ENCODE data around the gene TRIP12.
"Not testable (repeated sequence)": the region's sequence is repeated elsewhere in the genome, so short reads cannot be mapped to it uniquely, and the experiment has no call there.

The TRIP12 gene

DNA sequence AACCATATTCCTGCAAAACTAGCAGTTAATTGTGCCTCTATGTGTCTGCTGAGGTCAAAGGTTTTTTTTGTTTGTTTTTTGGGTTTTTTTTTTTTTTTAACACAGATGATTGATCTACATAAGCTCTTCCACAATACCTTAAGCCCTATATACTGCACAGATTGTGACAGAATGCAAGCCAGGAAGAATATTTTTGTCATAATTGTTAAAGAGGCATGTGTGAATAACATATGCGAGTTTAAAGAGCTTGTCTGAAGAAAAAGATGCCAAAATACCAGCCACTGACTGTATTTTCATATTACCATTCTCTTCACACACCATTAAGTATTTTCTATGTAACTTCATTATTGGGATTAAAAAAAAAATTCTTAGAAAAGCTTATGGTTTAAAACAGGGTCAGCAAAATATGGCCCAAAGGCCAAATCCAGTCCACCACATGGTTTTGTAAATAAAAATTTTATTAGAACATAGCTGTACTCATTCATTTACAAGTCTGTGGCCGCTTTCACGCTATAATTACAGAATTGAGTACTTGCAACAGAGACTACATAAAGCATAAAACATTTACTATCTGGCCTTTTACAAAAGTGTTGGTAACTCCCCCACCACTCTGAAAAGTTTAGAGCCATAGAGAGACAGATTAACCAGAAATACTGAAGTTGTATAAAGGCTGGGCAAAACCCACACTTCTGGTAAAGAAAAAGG lies 89.9 kb downstream of the TRIP12 start:
- DNase-seq (ENCODE audit: low read depth), result no peak

DNA sequence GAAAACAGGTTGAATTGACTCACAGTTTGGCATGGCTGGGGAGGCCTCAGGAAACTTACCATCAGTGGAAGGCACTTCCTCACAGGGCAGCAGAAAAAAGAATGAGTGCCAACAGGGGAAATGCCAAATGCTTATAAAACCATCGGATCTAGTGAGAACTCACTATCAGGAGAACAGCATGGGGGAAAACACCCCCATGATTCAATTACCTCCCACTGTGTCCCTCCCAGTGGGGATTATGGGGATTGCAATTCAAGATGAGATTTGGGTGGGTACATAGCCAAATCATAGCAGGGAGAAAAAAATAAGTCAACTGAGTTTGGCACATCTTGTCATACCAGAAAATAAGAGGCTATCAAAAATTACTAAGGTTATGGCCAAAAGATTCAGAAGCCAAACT lies 96.3 kb downstream of the TRIP12 start:
- no peak for DNase-seq (ENCODE audit: low read depth)

DNA sequence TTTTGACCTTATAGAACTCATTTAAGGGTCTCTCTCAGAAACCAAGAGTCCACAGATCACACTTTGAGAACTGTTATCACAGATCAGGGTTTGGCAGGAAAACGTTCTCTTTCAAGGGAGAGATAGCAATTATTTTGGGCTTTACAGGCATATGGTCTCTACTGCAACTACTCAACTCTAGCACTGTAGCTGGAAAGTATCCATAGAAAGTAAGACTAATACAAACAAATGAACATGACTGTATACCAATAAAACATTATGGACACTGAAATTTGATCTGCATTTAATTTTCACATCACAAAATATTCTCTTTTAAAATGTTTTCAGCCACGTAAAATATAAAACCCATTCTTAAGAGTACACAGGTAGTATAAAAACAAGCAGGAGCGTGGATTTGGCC lies 100.5 kb downstream of the TRIP12 start:
- no peak for DNase-seq (ENCODE audit: low read depth)

DNA sequence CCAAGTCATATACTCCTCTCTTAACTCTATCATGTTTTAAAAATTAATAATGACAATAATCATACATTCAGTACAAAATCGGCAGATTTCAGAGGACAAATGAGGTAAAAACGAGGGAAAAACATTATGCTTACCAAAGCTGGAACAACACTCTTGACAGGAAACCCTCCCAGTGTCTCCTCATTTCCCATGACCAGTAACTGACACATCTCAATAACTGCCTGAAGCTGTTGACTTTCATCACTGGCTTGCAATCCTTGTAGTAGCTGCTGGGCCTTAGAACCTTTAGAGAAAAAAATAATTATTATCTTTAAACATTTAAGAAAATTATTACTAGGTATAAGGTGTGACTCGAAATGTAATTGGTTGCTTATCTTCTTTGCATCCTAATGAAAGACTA lies 103.6 kb downstream of the TRIP12 start:
- no peak for DNase-seq (ENCODE audit: low read depth)

DNA sequence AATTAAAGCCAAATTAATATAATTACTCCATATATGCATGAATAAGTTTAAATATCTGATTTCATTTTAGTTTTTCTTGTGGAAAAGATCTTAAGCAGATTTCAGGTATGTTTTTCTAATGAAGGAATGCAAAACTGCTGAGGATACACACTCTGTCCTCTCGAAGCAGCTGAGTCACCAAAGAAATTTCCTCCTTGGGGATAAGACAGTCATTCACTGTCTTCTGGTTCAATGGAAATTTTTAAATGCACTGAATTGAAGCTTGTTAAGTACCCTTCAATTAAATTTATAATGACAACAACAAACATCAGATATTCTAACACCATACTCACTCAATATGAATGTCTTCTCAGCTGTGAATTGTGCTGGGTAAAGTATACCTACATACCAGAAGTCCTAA lies 106.0 kb downstream of the TRIP12 start:
- peak; percentile 72 for DNase-seq (ENCODE audit: low read depth)

DNA sequence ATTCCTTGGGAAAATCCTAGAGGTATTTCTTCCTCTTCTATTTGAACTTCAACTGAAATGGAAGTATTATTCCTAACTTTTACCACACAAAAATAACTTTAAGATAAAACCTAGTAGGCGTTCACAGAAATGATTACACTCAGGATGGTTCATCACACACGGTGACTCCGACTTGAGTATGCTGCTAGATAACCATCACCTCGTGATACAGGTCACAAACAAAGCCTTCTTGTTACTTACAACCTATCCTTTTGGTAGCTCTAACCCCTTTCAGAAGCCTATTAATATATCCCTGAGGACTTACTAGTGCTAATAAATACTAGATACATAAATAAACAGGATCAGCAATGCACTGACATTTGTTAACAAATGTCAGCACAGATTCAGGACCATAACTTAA lies 106.5 kb downstream of the TRIP12 start:
- DNase-seq (ENCODE audit: low read depth), result peak; percentile 45

DNA sequence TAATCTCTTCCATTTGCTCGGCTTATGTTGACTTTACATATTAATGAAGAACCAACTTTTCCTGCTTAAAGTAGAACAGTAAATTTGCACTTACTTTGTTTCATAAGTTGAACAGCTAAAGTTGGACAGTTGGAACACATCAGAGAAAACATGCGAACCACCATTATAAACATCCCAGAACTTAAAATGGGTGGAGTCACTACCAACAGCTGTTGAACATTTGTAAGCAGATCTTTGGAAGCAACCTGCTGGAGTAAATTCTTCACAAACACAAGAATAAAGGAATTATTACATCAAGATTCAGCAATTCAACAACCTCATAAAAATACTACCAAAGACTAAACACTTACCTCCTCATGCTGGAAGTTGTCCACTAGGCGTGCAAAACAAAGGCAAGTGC lies 111.0 kb downstream of the TRIP12 start:
- no peak for DNase-seq (ENCODE audit: low read depth)

DNA sequence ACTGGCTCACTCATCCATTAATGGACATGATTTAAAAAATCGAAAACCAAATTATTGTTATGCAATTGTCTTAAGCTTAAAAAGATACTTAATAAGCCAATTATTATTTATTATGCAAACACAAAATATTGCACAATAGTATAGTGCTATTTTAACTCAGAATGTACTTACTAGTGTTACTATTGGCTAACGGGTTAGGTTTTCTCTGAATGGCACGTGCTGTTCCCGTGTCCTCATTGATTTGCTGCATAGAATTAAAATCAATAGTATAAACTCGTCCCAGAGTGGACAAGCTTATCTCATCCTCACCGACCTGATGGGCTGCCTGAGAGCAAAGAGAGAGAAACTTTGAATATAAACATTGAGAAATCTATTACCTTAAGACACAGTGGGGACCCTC lies 116.2 kb downstream of the TRIP12 start:
- no peak for DNase-seq (ENCODE audit: low read depth)

DNA sequence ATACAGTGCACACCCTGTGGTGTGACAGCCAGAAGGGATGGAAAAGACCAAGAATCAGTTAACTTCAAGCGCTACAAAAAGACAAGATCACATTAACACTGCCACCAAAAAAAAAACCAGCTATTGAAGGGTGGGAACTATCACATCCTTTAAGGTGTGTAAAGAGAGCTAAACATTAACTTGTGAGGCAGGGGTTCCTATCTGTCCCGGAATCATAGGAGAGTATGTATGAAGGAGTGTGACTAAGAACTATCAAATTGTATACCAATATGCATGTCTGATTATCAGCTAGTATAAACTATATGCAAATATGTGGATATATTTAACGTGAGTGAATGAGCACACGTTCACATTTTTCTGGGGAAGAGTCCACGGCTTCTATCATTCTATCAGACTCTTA lies 119.0 kb downstream of the TRIP12 start:
- no peak for DNase-seq (ENCODE audit: low read depth)

DNA sequence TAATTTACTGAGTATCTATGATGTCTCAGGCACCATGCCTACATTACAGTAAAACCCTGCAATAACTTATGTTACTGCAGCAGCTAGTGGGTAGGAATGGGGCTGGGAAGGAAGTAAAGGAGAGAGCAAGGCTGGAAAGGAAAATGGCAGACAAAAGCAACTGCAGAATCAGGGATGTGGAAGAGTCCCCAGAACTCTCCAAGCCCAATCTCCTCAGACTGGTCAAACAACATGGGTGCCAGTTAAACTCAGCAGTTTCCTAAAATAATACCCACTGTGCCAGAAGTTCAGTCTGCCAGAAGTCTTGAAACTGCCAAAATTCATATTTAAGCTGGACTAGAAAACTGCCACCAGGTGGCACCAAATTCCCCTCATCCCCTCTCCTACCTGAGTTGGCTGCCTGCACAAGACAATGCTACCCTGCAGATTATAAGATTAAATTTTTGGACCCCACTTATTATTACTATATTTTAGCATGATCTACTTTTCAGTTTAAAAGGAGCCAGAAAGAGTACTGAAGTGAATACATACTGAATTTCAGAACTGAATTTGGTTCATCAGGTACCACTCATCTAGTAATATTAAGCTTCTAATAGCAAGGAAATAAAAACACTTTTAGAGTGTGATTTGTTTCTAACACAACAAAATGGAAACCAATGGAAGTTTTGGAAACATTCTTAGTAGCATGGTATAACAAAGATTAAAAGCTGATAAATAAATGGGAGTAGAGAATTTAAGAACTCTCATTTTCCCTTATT lies 120.6 kb downstream of the TRIP12 start:
- DNase-seq (ENCODE audit: low read depth), result peak; percentile 66

DNA sequence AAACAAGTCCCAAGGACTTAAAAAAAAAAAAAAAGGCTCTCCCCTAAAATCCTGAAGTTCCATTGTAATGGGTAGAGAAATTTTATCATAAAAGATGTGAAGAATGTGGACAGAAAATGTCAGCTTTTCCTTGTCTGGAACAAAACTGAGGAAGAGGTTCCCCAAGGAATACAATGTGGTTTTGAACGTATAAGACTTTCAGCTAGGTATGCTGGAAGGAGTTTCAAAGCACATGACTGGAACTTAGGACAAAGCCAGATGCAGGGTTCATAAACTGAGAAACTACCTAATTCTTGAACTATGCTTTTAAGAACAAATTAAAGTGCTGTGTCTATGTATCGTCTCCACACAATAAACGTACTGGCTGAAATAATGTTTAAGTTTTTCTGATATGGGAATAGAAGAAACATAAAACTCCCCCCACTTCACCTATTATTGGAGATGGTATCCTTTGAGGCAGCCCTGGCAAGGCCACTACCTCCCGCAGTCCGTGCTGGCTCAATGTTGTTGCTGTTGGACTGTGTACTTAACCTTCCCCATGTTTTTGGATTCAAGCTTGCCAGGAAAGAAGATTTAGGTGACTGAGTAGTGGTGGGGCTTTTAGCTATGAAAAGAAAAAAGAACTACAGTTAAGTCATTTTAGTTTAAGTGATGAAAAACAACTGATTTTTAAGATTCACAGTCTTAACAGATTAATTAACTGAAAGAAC lies 123.2 kb downstream of the TRIP12 start:
- DNase-seq (ENCODE audit: low read depth), result no peak

DNA sequence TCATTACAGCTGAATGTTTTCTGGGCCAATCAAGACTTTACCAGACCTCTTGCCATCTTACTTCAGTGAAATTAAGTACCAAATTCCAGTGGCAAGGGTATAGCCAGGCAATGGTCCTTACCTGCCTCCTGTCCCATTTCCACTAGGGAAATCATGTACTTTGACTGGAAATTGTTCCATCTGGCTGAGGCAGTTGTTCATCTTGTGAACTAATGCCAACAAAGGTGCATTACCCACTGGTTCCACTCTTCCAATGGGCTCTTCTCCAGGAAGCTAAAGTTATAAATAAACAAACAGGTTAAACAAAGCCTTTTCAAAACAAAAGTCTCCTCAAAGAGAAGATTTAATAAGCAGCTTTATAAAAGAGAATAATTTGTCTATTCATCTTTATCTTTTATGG lies 126.8 kb downstream of the TRIP12 start:
- DNase-seq (ENCODE audit: low read depth), result no peak

DNA sequence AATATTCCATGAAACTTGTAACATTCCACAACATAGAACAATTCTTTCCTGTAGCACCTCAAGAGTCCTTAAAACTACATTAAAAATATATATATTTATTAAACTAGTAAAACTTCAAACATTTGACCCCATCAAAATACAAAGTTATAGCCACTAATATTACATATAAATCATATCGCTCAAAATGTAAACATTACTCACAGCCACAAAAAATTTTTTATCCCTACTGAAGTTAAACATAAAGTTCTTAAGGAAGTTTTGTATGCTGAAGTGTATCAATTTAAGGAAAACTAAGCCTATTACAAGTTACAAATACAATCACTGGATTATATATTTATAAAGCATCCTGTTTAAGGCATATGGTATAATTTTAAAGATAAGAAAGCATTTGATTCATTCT lies 127.2 kb downstream of the TRIP12 start:
- no peak for DNase-seq (ENCODE audit: low read depth)

DNA sequence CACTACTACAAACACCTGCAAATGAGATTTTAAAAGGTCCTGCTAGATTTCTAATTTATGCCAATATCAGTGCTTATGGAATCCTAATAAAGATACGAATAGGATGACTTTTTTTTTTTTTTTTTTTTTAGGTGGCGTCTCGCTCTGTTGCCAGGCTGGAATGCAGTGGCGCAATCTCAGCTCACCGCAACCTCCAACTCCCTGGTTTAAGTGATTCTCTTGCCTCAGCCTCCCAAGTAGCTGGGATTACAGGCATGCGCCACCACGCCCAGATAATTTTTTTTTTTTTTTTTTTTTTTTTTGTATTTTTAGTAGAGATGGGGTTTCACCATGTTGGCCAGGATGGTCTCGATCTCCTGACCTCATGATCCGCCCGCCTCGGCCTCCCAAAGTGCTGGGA lies 135.5 kb downstream of the TRIP12 start:
- DNase-seq (ENCODE audit: low read depth), result not testable (repeated sequence)

DNA sequence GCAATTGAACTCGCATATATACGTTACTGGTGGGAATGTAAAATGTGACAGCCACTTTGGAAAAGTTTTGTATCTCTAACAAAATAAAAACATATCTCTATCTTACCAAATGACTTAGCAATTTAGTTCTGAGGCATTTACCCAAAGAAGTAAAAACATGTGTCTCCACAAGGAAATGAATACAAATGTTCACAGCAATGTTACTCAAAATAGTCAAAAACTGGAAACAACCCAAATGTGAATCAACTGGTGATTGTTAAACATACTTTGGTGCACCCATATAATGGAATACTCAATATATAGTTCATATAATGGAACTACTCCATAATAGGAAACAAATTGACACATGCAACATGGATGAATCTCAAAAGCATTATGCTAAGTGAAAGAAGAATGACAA lies 137.0 kb downstream of the TRIP12 start:
- DNase-seq (ENCODE audit: low read depth), result no peak

DNA sequence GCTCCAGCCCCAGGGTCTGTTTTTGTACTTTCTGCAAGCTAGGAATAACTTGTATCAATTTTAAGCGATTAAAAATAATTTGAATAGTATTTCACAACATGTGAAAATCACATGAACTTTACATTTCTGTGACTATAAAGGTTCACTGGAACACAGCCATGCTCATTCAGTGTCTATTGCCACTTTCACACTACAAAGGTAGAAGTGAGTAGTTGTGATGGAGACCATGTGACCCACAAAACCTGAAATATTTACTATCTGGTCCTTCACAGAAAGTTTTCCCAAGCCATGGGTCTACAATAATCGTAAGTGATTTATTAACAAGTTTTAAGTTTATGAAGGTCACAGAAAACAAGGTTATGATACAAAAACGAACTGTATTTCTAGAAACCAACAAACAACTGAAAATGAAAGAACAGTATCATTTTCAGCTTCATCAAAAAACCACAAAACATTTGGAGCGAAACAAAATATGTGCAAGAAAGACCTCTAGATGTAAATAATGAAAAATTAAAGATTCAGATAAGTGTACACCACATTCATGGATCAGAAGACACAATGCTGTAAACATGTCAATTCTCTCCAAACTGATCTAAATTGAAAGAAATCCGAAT lies 138.6 kb downstream of the TRIP12 start:
- DNase-seq (ENCODE audit: low read depth), result no peak

DNA sequence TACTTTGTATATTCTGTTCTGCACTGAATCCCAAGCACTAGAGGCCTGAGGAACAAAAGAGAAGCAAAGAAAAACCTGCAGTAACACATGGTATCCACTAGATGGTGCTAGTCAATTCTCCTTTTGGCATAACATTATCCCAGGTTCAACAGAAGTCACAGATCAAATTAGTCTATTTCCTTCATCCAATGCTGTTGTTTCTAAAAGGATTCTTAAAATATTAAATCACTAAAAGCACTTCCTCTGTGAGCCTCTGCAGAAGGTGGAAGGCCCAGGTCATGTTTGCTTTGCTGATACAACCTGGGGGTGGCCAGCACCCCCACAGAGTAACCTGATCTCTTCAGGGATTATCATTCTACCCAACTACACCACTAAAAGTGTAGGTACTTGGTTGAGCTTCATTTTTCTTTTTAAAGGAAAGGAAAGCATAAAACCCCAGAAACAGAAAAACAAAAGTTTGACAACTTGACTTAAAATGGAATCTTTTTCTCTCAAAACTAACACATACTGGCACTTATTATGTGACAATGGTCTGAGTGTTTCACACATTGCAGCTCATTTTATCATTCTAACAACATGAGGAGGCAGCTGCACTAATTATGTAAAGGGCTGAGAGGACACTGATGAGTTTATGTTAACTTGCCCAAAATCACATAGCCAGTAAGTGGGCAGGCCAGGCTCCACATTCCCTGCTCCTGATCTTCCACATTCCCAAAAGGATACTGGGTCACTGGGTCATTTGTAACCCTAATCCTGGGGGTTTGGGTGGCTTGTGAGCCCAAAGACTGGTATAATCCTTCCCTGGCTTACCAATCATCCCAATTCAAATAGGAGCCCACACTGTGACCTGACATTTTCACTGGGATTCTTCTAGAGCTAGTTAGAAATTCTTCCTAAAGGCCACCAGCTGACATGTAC lies 140.7 kb downstream of the TRIP12 start:
- DNase-seq (ENCODE audit: low read depth), result peak; percentile 66

DNA sequence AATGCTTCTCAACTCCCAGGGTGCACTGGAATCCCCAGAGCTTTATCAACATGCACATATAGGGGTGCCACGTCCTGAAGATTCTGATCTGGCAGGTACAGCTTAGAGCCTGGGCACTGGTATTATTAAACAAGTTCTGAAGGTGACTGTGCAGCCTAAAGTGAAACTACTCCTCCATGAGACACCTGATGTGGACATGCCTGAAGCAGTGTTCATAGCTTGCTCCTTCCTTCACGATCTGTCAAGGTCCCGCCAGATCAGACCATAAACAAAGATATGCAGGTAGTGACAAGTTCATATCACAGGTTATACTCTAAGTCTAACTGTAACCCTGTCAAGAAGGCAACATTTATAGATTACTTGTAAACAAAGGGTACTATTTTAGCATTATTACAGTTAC lies 142.2 kb downstream of the TRIP12 start:
- no peak for DNase-seq (ENCODE audit: low read depth)

DNA sequence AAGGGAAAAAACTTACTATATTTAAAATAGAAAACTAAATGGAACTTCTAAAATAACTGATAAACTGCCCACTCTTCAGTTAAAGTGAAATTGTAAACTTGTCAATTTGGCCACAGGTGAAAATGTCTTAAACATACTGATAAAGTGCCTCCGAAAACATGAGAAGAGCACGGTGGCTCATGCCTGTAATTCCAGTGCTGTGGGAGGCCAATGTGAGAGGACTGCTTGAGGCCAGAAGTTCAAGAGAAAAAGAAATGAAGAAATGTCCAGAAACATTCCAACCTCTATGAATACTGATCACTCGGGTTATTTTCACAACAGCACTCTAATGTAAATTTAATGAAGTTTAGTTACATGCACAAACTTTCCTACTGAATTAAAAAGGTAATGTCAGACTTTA lies 144.1 kb downstream of the TRIP12 start:
- DNase-seq (ENCODE audit: low read depth), result no peak

DNA sequence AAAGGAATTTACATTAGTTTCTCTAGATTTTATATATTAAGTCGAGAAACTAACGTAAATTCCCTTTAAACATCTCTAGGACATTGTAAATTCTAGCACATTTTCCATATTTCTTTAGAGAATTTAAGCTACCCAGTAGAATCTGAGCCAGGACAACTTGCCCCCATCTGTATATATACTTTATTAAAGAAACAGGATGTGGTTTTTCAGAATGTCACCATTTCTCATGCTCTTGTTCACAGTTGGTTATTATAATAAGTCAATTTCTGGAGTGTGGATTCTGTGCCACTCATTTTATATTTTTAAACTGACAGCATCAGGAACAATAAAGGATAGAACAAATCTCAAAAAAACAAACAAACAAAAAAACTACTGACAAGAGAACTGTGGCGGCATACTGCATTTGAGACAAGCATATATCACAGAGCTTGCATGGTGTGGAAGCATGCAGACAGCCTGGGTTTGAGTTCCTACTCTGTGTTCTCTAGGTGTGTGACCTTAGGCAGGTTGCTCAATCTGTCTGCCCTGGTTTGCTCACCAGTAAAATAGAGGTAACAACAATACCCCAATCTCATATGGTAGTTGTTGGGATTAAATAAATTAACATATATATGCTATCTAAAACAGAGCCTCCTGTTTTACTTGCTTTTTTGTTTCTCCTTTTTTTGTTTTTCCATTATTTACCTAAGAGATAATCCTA lies 146.0 kb downstream of the TRIP12 start:
- peak; percentile 42 for DNase-seq (ENCODE audit: low read depth)

DNA sequence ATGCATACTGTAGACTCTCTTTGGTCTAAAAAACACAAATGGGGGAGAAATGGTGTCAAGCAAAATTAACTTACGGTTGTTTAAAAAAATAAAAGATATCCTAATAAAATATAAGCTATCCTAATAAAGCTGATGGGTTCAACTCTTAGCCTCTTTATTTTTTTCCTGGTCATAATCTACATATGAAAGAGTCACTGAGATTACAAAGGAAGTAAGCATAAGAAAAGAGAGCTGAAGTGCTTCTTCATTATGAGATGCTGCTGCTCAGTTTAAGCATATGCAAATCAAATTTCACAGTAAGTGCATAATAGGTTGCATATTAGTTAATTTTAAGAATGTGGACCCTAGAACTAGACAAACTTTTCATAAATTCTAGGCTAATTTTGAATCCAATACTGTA lies 147.6 kb downstream of the TRIP12 start:
- no peak for DNase-seq (ENCODE audit: low read depth)
